ENCODE measurements around the gene OR4E2. TPM values are rescaled to one million over a fixed set of nuclear protein-coding genes. Genes with fewer than 3 reads are reported as not detected.
"Not testable (repeated sequence)": the region's sequence is repeated elsewhere in the genome, so short reads cannot be mapped to it uniquely, and the experiment has no call there.

The OR4E2 gene, protein sequence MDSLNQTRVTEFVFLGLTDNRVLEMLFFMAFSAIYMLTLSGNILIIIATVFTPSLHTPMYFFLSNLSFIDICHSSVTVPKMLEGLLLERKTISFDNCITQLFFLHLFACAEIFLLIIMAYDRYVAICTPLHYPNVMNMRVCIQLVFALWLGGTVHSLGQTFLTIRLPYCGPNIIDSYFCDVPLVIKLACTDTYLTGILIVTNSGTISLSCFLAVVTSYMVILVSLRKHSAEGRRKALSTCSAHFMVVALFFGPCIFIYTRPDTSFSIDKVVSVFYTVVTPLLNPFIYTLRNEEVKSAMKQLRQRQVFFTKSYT
- total RNA-seq (2014; rRNA removed; shearing (Covaris generic); ENCODE audit: low replicate concordance): not detected in 2 replicates

DNA sequence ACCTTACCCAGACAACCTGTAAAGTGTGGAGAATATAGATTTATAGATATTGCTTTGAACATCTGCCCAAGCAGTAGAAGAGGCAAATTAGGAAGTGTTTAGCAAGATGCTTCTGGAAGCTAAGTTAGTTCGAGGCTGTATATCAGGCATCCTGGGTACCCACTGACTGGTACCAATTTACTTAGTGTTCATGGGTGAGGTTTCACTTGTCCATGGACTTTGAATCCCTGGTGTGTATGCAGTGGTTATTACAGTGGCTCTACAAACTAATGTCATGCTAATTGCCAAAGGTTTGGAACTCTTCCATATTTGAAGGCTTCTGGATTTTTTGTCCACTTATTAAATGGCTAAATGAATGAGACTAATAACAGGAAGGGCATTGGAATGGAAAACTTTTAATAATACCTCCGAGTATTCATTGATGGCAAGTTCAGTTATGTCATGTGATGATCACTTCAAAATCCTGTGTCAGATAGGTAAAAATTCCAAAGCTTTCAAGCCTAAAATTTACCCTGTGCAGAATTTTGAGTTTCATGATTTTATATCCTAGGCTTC lies at the start of gene OR4E2:
TSS of gene OR4E2 (plus strand) at position 505 of the 555 bp plus-strand sequence. CDS start 11,248 bp downstream, outside the sequence.
- no peaks in the 10 kb centered on the region for H4K20me1 ChIP-seq (ENCODE audit: insufficient read depth, low read depth, low read length)
- no peaks in the 10 kb centered on the region for H3K79me2 ChIP-seq (ENCODE audit: low read length)
- no peak within 1 kb of the TSS for H3K4me3 ChIP-seq (ENCODE audit: low read length)
- no peaks in the 10 kb centered on the region for H3K9me3 ChIP-seq (ENCODE audit: low read length)
- no peaks in the 10 kb centered on the region for H3K9me2 ChIP-seq (replicated peaks; ENCODE audit: insufficient read depth, low read length)
- no peak within 1 kb of the TSS for H3K4me2 ChIP-seq (ENCODE audit: low read depth, low read length, poor library complexity, severe bottlenecking)
- no peaks in the 10 kb centered on the region for H3K4me1 ChIP-seq (ENCODE audit: low read length)
- no peak within 1 kb of the TSS for H3K27ac ChIP-seq (ENCODE audit: low read length)
- H3K36me3 ChIP-seq (ENCODE audit: insufficient read depth, low read length): no peaks in the 10 kb centered on the region
- H3K9ac ChIP-seq (ENCODE audit: low read length): no peak within 1 kb of the TSS
- H2AFZ ChIP-seq (ENCODE audit: low read length): no peak within 1 kb of the TSS
- DNase-seq: no peak
- no peaks in the 10 kb centered on the region; the same call in 1 of the 2 replicates for H3K27me3 ChIP-seq (ENCODE audit: low read length)

DNA sequence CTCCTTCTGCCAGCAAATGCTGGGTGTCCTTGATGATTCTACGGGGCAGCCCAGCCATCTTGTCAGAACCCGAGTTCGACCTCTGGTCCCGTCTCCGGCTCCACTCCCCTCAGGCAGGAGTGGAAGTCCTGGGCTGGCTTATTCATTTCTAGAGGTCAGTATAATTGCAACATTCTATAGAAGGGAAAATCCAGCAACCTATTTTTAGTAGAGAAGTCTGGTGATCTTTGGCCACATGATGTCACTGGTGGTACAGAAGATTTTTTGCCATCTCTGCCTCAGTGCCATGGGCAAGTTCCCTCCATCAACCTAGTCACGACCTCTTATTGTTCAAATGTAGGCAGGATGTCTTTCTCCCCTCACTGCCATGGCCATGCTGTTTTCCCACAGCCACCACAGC lies 41.3 kb upstream of the OR4E2 start:
- Histone ChIP-seq H3K27me3 (ENCODE audit: low read length) (no peaks in the 10 kb centered on the region), H3K9me3 (ENCODE audit: low read length) (no peaks in the 10 kb centered on the region), H4K20me1 (ENCODE audit: insufficient read depth, low read depth, low read length) (no peaks in the 10 kb centered on the region), H3K9me2 (replicated peaks; ENCODE audit: insufficient read depth, low read length) (no peaks in the 10 kb centered on the region), H2AFZ (ENCODE audit: low read length) (no peak overlapping the region), H3K4me2 (ENCODE audit: low read depth, low read length, poor library complexity, severe bottlenecking) (no peak overlapping the region), H3K36me3 (ENCODE audit: insufficient read depth, low read length) (no peaks in the 10 kb centered on the region), H3K9ac (ENCODE audit: low read length) (no peak overlapping the region), H3K4me3 (ENCODE audit: low read length) (no peak overlapping the region), H3K79me2 (ENCODE audit: low read length) (no peaks in the 10 kb centered on the region), H3K4me1 (ENCODE audit: low read length) (no peaks in the 10 kb centered on the region), H3K27ac (ENCODE audit: low read length) (no peak overlapping the region)
- no peak for DNase-seq

DNA sequence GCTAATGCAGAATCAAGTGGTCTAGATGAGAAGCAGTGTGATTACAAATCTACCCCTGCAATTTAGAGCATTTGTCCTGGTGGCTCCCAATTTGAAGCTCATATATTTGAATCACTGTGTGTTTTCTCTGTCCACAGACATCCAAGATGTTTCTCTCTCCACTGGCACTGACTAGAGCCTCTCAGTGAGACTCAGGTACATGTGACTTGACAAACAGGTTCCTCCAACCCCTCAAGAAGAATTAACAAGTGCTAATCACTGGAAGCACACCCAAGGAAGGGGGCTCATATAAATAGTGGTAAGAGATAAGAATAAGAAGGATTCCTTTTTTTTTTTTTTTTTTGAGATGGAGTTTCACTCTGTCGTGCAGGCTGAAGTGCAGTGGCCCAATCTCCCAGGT lies 39.4 kb upstream of the OR4E2 start:
- no peak overlapping the region for H3K4me3 ChIP-seq (ENCODE audit: low read length)
- H3K27me3 ChIP-seq (ENCODE audit: low read length): no peaks in the 10 kb centered on the region
- no peaks in the 10 kb centered on the region for H4K20me1 ChIP-seq (ENCODE audit: insufficient read depth, low read depth, low read length)
- H3K4me2 ChIP-seq (ENCODE audit: low read depth, low read length, poor library complexity, severe bottlenecking): no peak overlapping the region
- H3K9ac ChIP-seq (ENCODE audit: low read length): no peak overlapping the region
- no peaks in the 10 kb centered on the region for H3K9me2 ChIP-seq (replicated peaks; ENCODE audit: insufficient read depth, low read length)
- H3K79me2 ChIP-seq (ENCODE audit: low read length): no peaks in the 10 kb centered on the region
- no peak overlapping the region for H2AFZ ChIP-seq (ENCODE audit: low read length)
- H3K36me3 ChIP-seq (ENCODE audit: insufficient read depth, low read length): no peaks in the 10 kb centered on the region
- no peaks in the 10 kb centered on the region for H3K4me1 ChIP-seq (ENCODE audit: low read length)
- no peak for DNase-seq
- no peak overlapping the region for H3K27ac ChIP-seq (ENCODE audit: low read length)
- H3K9me3 ChIP-seq (ENCODE audit: low read length): no peaks in the 10 kb centered on the region

DNA sequence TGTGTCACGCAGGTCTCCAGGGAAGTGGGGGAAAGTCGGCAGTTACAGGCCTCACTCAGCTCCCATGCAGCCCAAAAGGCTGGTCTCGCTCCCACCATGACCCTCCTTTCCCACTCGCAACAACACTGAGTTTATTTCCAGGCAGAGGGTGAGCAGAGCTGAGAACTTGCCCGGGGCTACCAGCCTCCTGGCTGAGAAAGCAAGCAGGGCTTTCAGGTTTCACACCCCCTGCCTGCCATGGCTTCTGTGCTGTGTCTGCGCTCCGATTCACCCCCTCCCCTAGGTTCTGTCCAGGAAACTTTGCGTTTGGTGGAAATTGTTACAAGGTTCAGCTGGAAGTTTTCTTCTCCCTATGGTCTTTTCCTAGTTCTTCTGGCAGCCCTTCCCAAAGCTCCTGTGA lies 36.0 kb upstream of the OR4E2 start:
- Histone ChIP-seq H3K4me2 (ENCODE audit: low read depth, low read length, poor library complexity, severe bottlenecking) (no peak overlapping the region), H4K20me1 (ENCODE audit: insufficient read depth, low read depth, low read length) (no peaks in the 10 kb centered on the region), H3K9me2 (replicated peaks; ENCODE audit: insufficient read depth, low read length) (no peaks in the 10 kb centered on the region), H3K9me3 (ENCODE audit: low read length) (no peaks in the 10 kb centered on the region), H3K9ac (ENCODE audit: low read length) (no peak overlapping the region), H3K36me3 (ENCODE audit: insufficient read depth, low read length) (no peaks in the 10 kb centered on the region), H3K27ac (ENCODE audit: low read length) (no peak overlapping the region), H3K4me1 (ENCODE audit: low read length) (no peaks in the 10 kb centered on the region), H3K79me2 (ENCODE audit: low read length) (no peaks in the 10 kb centered on the region), H3K4me3 (ENCODE audit: low read length) (no peak overlapping the region), H2AFZ (ENCODE audit: low read length) (no peak overlapping the region), H3K27me3 (ENCODE audit: low read length) (peaks cover 5% of the 10 kb centered on the region; the same call in 1 of the 2 replicates)
- no peak for DNase-seq

DNA sequence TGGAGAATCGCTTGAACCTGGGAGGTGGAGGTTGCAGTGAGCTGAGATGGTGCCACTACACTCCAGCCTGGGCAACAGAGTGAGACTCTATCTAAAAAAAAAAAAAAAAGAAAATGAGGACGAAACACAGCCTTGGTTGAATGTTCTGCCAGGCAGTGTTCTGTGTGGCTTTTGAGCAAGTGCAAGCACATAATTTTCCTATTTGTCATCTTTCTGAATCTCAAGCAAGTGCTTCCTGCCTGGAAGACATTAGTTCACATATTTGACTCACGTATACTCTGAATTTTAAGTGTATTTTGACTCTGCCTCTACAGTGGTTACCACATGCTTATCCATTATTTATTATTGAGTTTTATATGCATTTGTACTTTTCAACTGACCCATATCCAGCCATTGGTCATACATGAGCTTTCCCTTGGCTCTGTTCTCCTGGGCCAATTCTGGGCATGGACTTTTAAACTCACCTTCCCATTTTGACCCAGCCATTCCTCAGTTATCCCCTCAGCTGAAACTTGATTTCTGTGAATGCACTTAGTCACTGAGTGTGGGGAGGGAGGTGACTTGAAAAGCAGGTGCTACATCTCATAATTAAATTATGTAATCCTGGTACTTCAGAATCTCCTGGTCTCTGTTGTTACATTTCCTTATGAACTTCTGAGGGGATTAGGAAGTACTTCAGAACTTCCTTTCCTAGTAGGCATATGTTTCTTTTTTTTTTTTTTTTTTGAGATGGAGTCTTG lies 27.0 kb upstream of the OR4E2 start:
- no peak overlapping the region for H3K9ac ChIP-seq (ENCODE audit: low read length)
- no peaks in the 10 kb centered on the region for H3K9me3 ChIP-seq (ENCODE audit: low read length)
- no peak overlapping the region for H3K4me2 ChIP-seq (ENCODE audit: low read depth, low read length, poor library complexity, severe bottlenecking)
- no peaks in the 10 kb centered on the region for H4K20me1 ChIP-seq (ENCODE audit: insufficient read depth, low read depth, low read length)
- no peak overlapping the region for H3K27ac ChIP-seq (ENCODE audit: low read length)
- no peak overlapping the region for H2AFZ ChIP-seq (ENCODE audit: low read length)
- no peak for DNase-seq
- no peaks in the 10 kb centered on the region for H3K9me2 ChIP-seq (replicated peaks; ENCODE audit: insufficient read depth, low read length)
- H3K4me1 ChIP-seq (ENCODE audit: low read length): no peaks in the 10 kb centered on the region
- H3K79me2 ChIP-seq (ENCODE audit: low read length): no peaks in the 10 kb centered on the region
- no peak overlapping the region for H3K4me3 ChIP-seq (ENCODE audit: low read length)
- H3K36me3 ChIP-seq (ENCODE audit: insufficient read depth, low read length): no peaks in the 10 kb centered on the region
- H3K27me3 ChIP-seq (ENCODE audit: low read length): no peaks in the 10 kb centered on the region

DNA sequence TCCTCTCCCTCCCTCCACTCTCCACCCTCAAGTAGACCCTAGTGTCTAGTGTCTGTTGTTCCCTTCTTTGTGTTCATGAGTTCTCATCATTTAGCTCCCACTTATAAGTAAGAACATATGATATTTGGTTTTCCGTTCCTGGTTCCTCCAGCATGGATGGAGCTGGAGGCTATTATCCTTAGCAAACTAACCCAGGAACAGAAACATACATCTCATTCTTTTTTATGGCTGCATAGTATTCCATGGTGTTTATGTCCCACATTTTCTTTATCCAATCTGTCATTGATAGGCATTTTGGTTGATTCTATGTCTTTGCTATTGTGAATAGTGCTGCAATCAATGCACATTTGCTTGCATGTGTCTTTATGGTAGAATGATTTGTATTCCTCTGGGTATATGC lies 23.1 kb upstream of the OR4E2 start:
- H2AFZ ChIP-seq (ENCODE audit: low read length); H3K9me2 ChIP-seq (replicated peaks; ENCODE audit: insufficient read depth, low read length); H4K20me1 ChIP-seq (ENCODE audit: insufficient read depth, low read depth, low read length); H3K4me1 ChIP-seq (ENCODE audit: low read length); H3K4me3 ChIP-seq (ENCODE audit: low read length); DNase-seq; H3K9ac ChIP-seq (ENCODE audit: low read length); H3K36me3 ChIP-seq (ENCODE audit: insufficient read depth, low read length); H3K9me3 ChIP-seq (ENCODE audit: low read length); H3K27ac ChIP-seq (ENCODE audit: low read length); H3K79me2 ChIP-seq (ENCODE audit: low read length); H3K4me2 ChIP-seq (ENCODE audit: low read depth, low read length, poor library complexity, severe bottlenecking); H3K27me3 ChIP-seq (ENCODE audit: low read length): not testable (repeated sequence)

DNA sequence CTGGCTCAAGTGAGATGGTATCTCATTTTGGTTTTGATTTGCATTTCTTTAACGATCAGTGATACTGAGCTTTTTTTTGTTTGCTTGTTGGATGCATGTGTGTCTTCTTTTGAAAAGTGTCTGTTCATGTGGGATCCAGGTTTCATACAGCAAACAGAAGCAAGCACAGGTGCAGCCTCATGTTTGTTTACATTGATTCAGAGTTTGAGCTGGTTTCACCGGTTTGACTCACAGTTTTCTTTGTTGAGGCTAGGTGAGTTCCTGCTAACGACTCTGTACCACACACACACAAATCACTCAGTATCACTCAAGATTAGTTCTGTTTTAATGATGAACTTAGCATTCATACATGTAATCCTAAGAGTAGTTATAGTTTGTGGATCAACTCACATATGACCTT lies 22.6 kb upstream of the OR4E2 start:
- Histone ChIP-seq H4K20me1 (ENCODE audit: insufficient read depth, low read depth, low read length) (no peaks in the 10 kb centered on the region), H3K9ac (ENCODE audit: low read length) (no peak overlapping the region), H3K79me2 (ENCODE audit: low read length) (no peaks in the 10 kb centered on the region), H3K9me3 (ENCODE audit: low read length) (no peaks in the 10 kb centered on the region), H3K36me3 (ENCODE audit: insufficient read depth, low read length) (no peaks in the 10 kb centered on the region), H3K4me3 (ENCODE audit: low read length) (no peak overlapping the region), H3K4me2 (ENCODE audit: low read depth, low read length, poor library complexity, severe bottlenecking) (no peak overlapping the region), H3K27me3 (ENCODE audit: low read length) (no peaks in the 10 kb centered on the region), H3K9me2 (replicated peaks; ENCODE audit: insufficient read depth, low read length) (no peaks in the 10 kb centered on the region), H2AFZ (ENCODE audit: low read length) (no peak overlapping the region), H3K4me1 (ENCODE audit: low read length) (no peaks in the 10 kb centered on the region), H3K27ac (ENCODE audit: low read length) (no peak overlapping the region)
- no peak for DNase-seq

DNA sequence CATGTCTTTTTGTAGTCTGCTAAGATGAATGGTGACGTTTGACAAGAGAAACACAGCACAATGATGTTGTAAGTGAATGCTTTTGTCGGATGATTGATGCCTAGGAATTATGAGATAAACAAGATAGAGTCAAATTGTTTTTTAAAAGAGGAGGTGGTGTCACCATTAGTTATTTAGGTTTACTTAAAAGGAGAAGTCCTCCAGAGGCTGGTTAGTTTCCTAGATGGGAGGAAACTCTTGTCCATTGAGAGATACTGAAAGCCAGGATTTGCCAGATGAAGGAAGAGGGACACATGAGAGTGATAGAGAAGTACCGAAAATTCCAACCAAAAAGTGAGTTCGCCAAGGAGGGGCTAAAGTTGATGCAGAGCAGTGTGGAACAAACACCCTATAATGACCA lies 18.8 kb upstream of the OR4E2 start, which contains the start of gene OR10G2:
TSS of gene OR10G2 (minus strand) at position 101 of the 400 bp plus-strand sequence. CDS start at position 3, 98 bp downstream.
- no peak within 1 kb of the TSS for H3K9ac ChIP-seq (ENCODE audit: low read length)
- no peaks in the 10 kb centered on the region for H3K79me2 ChIP-seq (ENCODE audit: low read length)
- no peak within 1 kb of the TSS for H3K4me3 ChIP-seq (ENCODE audit: low read length)
- H3K9me2 ChIP-seq (replicated peaks; ENCODE audit: insufficient read depth, low read length): no peaks in the 10 kb centered on the region
- H3K27ac ChIP-seq (ENCODE audit: low read length): no peak within 1 kb of the TSS
- H3K4me1 ChIP-seq (ENCODE audit: low read length): no peaks in the 10 kb centered on the region
- no peak within 1 kb of the TSS for H2AFZ ChIP-seq (ENCODE audit: low read length)
- H3K27me3 ChIP-seq (ENCODE audit: low read length): no peaks in the 10 kb centered on the region
- no peaks in the 10 kb centered on the region for H3K9me3 ChIP-seq (ENCODE audit: low read length)
- DNase-seq: no peak
- no peak within 1 kb of the TSS for H3K4me2 ChIP-seq (ENCODE audit: low read depth, low read length, poor library complexity, severe bottlenecking)
- no peaks in the 10 kb centered on the region for H4K20me1 ChIP-seq (ENCODE audit: insufficient read depth, low read depth, low read length)
- no peaks in the 10 kb centered on the region for H3K36me3 ChIP-seq (ENCODE audit: insufficient read depth, low read length)
